GM18867 (cell line): ENCODE data around the gene S100A2.

ENCODE experiments used
- ATAC-seq: cut with Tn5 transposase; IDR thresholded peaks from one replicate; pipeline ENCODE4 v1.9.1; 2021; ENCODE audit warnings: mild to moderate bottlenecking, moderate library complexity; ENCODE audit not compliant: unreplicated experiment

The S100A2 gene

DNA sequence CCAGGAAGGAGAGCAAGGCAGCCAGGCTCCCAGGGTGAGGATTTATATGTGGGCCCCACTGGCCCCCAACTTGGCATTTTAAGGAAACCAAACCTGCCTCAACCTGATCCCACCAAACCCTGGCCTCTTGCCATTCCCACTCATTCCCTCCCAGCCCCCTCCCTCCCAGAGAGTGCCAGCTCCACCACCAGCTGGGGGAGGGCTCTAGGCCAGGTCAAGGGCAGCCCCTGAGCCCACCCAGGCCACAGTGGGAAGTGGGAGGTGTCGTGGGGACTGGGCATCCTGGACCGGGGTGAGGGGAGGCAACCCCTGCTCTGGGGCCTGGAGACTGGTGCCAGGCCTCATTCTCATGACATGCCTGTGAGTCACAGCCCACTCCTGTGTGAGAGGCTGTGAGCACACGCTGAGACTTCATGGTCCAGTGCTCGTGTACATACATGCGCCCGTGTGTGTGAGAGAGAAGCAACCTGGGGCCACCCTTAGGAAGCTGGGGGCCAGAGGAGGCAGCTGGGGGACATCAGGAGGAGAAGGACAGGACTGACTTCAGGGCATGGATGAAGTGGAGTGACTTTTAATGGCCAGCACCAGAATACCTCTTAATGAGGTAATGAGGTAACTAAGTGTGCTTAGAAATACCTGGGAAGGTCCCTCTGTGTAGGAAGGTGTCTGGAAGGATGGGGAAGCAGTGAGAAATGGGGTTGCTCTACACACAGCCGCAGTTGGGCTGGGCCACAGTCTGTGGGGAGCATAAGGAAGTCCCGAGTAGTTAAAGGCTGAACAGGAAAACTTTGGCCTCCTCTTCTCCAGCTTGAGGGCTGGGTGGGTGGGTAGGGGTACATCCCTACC lies at the start of gene S100A2:
S100A2 (minus strand) TSS at position 316 of the 846 bp plus-strand sequence. CDS start 1,967 bp downstream, outside the sequence.
- ATAC-seq: peak; percentile 42

- no peak for ATAC-seq
Measured at GRCh38 chr1:153615406-153615805, 49.8 kb upstream of the S100A2 start.

GRCh38 chr1:153614906-153615305 lies 49.3 kb upstream of the S100A2 start:
- ATAC-seq: no peak

DNA sequence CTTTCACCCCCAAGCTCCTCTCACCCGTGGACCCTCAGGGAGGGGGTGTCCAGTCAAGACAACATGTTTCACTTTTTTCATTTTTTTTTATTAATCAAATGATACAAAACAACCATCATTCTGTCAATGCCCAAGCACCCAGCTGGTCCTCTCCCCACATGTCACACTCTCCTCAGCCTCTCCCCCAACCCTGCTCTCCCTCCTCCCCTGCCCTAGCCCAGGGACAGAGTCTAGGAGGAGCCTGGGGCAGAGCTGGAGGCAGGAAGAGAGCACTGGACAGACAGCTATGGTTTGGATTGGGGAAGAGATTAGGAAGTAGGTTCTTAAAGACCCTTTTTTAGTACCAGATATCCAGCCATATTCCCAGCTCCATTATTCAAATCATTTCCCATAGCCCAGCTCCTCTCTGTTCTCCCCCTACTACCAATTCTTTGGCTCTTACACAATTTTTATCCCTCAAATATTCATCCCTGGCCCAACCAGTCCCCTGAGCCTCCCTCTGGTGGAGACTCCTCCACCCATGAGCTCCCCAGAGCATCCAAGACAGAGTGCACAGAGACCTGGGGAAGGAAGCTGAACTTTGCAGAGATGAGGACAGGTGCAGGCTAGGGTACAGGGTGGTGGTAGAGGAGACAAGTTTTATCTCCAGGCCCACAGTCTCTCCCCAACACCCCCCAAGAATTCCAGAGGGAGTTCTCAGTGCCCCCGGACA lies 48.7 kb upstream of the S100A2 start:
- ATAC-seq: no peak

- ATAC-seq: no peak
Measured at GRCh38 chr1:153613406-153613805, 47.8 kb upstream of the S100A2 start.

GRCh38 chr1:153612755-153613331 lies 47.2 kb upstream of the S100A2 start, which contains the start of gene S100A16:
Gene S100A16 (minus strand): TSS chr1:153613137. CDS start chr1:153608151, 4,986 bp downstream.
- no peak for ATAC-seq

DNA sequence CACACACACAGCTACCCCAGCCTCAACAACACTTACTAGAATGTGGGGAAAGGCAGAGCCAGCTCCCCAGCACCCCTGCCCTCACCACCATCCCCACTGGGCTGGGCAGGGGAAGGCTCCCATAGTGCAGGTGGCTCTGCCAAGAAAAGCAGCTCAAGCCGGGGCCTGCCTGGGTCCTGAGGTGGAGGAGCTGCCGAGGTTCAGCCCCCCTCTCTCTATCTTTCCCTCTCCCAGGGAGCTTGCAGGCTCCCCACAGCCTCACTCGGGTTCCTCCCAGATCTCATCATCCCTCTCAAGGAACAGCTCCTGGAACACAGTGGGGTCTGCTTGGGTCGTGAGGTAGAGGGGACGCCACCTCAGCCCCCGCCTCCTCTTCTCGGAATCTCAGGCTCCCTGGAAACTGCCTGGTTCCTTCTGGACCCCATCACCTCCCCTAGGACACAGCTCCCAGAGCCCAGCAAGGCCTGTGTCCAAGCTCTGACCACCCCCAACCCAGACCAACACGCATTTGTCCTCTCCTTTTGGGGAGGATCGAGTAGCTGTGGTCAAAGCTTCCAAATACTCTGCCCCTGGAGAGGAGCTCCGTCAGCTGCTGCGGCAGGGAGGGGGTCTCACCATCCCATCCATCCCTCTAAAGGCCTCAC lies 46.6 kb upstream of the S100A2 start:
- ATAC-seq: no peak

DNA sequence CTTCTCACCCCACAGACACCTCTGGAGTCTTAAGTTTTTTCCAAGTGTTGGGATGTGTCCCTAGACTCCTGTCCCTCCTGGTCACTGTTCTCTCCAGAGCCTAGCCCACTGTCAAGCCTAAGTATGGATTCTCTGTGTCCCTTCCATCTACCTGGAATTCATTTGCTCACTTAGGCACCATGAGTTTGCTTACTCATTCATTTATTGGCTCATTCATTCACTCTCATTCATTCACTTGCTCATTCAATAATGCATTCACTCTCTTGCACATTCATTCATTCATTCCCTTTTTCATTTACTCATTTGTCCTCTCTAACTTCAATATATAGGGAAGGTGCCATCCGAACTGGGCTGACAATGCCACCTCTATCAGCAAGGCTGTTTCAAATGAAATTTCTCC lies 45.7 kb upstream of the S100A2 start:
- ATAC-seq: no peak

DNA sequence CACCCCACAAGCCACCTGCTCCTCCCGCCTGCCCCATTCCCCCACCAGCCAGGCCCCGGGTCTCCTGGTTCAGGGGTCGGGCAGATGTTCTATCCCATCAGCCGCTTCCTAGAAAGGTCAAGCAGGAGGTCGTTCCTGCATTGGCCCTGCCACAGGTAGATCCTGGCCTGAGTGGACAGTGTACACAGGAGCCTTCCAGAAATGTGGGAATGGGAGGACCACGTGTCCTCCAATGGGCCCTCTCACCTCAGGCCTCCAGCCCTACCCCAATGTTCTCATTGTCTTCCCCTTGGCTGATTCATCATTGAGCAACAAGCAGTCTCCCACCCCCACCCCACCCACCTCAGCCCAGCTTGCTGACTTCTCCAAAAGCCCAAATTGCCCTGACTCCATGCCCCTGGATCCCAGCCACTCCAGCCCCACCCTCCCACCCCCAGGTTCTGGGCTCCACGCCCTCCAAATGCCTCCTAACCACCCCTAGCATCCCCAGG lies 45.2 kb upstream of the S100A2 start:
- ATAC-seq: no peak

- no peak for ATAC-seq
Measured at GRCh38 chr1:153610334-153610733, 44.7 kb upstream of the S100A2 start.

- ATAC-seq: no peak
Measured at GRCh38 chr1:153609585-153609907, 43.9 kb upstream of the S100A2 start.

DNA sequence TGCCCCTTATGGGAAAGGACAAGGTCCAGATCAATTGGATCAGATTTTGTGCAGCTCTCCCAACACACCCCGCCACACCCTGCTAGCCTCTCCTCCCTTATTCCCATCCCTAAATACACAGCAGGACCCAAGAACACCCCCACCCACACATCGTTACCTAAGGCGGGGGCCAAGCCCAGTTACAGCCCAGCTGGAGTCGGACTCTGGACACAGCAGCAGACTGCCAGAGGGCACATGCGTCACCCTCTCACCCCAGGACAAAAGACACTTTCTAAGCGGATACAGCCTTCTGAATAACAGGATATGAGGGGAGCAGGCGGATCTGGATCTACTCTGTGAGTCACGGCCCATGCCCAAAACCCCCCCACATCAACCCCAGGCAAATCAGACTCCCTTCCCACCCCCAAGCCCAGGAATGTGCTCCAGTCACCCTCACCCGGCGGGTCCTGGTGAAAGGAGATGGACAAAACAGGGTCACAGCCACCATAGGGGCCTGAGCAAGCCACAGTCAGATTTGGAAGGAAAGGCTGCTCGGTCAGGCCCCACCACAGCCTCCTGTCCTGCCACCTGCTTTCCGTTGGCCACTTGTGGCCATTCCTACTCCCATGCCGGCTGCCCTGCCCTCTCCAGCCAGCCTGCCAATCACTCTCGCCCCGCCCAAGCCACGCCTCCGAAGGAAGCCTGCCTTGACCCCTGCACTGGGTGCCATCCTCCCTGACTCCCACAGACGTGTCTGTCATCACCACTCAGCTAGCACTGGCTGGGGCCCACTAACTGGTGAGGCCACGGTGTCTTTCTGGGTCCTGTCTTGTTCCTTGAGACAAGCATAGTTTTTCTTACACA lies 43.3 kb upstream of the S100A2 start:
- no peak for ATAC-seq

GRCh38 chr1:153608089-153608682 lies 42.5 kb upstream of the S100A2 start:
- ATAC-seq: no peak

DNA sequence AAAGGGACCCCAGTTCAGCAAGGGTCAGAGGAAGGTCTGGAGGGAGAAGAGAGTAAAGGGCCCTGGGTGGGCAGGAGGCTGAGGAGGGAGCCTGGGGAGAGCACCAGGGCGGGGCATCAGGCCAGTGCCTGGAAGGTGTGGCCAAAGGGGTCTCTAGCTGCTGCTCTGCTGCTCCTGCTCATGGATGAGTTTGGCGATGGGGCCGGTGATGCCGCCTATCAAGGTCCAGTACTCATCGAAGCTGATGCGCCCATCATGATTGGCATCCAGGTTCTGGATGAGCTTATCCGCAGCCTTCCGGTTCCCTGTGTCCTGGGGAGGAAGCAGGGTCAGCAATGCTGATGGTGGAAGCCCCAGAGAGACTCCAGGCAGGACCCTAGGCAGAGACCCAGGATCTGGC lies 41.7 kb upstream of the S100A2 start:
- no peak for ATAC-seq

- no peak for ATAC-seq
Measured at GRCh38 chr1:153606194-153606593, 40.5 kb upstream of the S100A2 start.

DNA sequence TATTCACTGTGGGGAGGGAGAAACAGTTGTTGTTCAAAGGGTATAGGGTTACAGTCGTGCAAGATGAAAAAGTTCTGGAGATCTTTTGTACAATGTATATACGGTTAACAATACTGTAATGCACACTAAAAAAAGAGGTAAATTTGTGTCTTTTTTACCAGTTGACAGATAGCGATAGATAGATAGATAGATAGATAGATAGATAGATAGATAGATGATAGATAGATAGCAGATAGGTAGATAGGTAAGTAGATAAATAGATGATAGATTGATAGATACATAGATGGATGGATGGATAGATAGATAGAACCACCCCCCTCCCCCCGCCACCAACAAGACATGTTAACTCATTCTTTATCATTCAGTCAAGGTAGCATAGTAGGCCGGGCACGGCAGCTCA lies 37.1 kb upstream of the S100A2 start:
- no peak for ATAC-seq

GRCh38 chr1:153599847-153600246 lies 34.2 kb upstream of the S100A2 start:
- ATAC-seq: no peak

GRCh38 chr1:153598309-153599172 lies 32.9 kb upstream of the S100A2 start:
- ATAC-seq: peak; percentile 98

GRCh38 chr1:153597206-153597605 lies 31.6 kb upstream of the S100A2 start:
- ATAC-seq: no peak
